Panc1 (cell line): Measurements from ENCODE around the gene DNAH12. TPM values are rescaled to one million over a fixed set of nuclear protein-coding genes. Genes with fewer than 3 reads are reported as not detected.

ENCODE experiments used
- ATAC-seq: fragments of 200-7000 bp; cut with Tn5 transposase; 2 replicates; pipeline ENCODE4 v1.9.1; 2020; ENCODE audit warnings: mild to moderate bottlenecking, moderate library complexity
- BruUV-seq: library from RNA; stranded (reverse); fragments of 400-500 nt; replicated peaks from 2 replicates; lab custom pipeline; 2021; lab: Mats Ljungman, UMichigan
- CTCF ChIA-PET: fragments of 300-600 bp; sonication (Branson Sonifier 250); formaldehyde crosslinking; loops from one replicate; lab custom pipeline; 2022; ENCODE audit warnings: antibody characterized with exemption; lab: Charles Lee
- POLR2A ChIA-PET: fragments of 300-600 bp; sonication (Branson Sonifier 250); formaldehyde crosslinking; loops from one replicate; lab custom pipeline; 2022; ENCODE audit warnings: antibody characterized with exemption; lab: Charles Lee
- DNase-seq: peaks from one replicate; pipeline ENCODE4 v3.0.0-alpha.2; 2010; ENCODE audit warnings: low read depth, low spot score
- H3K27ac ChIP-seq: 2 replicates; pipeline ENCODE4 v1.5.1; 2011; ENCODE audit warnings: mild to moderate bottlenecking, low read length, inconsistent platforms
- H3K27me3 ChIP-seq: fragments of 200-500 bp; sonication (Bioruptor generic); 2 replicates; pipeline ENCODE4 v1.6.0; 2014; ENCODE audit warnings: low read length, inconsistent platforms; ENCODE audit not compliant: control insufficient read depth, insufficient read depth
- H3K36me3 ChIP-seq: fragments of 200-500 bp; sonication (Bioruptor generic); 2 replicates; pipeline ENCODE4 v1.5.1; 2014; ENCODE audit warnings: inconsistent platforms, mild to moderate bottlenecking, low read length, moderate library complexity; ENCODE audit not compliant: control insufficient read depth, insufficient read depth
- H3K4me1 ChIP-seq: 2 replicates; pipeline ENCODE4 v1.5.1; 2011; ENCODE audit warnings: inconsistent platforms, mild to moderate bottlenecking, low read length, moderate library complexity; ENCODE audit not compliant: control insufficient read depth, insufficient read depth
- H3K4me3 ChIP-seq, 2 experiments: 2 replicates each; pipeline ENCODE4 v1.5.1; 2011 to 2012; ENCODE audit warnings: low read depth in 2 of 2, low read length in 2 of 2, mild to moderate bottlenecking in 2 of 2, inconsistent platforms in 1 of 2, moderate library complexity in 1 of 2
- H3K9me3 ChIP-seq: fragments of 200-500 bp; sonication (Bioruptor generic); 2 replicates; pipeline ENCODE4 v1.5.1; 2014; ENCODE audit warnings: low read depth, mild to moderate bottlenecking, inconsistent platforms, low read length, moderate library complexity; ENCODE audit not compliant: control insufficient read depth, insufficient read depth
- POLR2AphosphoS5 ChIP-seq: IDR thresholded peaks from 2 replicates; pipeline ENCODE4 v1.6.1; 2012; ENCODE audit warnings: mild to moderate bottlenecking, low read depth, low read length, moderate library complexity
- SIN3A ChIP-seq: IDR thresholded peaks from 2 replicates; pipeline ENCODE4 v1.6.1; 2012; ENCODE audit warnings: low read depth, mild to moderate bottlenecking, low read length, moderate library complexity, borderline replicate concordance; ENCODE audit not compliant: insufficient read depth
- TCF7L2 ChIP-seq: IDR thresholded peaks from 2 replicates; pipeline ENCODE4 v1.6.1; 2011; ENCODE audit warnings: mild to moderate bottlenecking, low read depth, low read length, inconsistent platforms
- in situ Hi-C: cut with HindIII; loops from 2 replicates; pipeline ENCODE4 v1.10.0; 2016; ENCODE audit warnings: low sequenced_read_pairs, low pct_unique_long_range_greater_than_20kb
- intact Hi-C: fragments of 100-400 bp; cut with micrococcal nuclease; formaldehyde crosslinking; loops from one replicate; pipeline ENCODE4 v1.10.0; 2022; ENCODE audit not compliant: unreplicated experiment
- total RNA-seq: library from RNA; stranded (reverse); gene quantifications from one replicate; pipeline ENCODE4 v1.2.1, GENCODE V29; 2021; ENCODE audit not compliant: unreplicated experiment
- TF ChIP-seq, protein P1 (sequence below), 2 experiments: IDR thresholded peaks; 2 replicates each; pipeline ENCODE4 v1.6.1; 2011 to 2012; ENCODE audit warnings: low read depth in 2 of 2, control low read depth in 1 of 2, low read length in 1 of 2, mild to moderate bottlenecking in 1 of 2, moderate library complexity in 1 of 2; ENCODE audit not compliant: insufficient read depth in 1 of 2
- TF ChIP-seq, protein P2 (sequence below): fragments of 450-650 bp; IDR thresholded peaks from 2 replicates; pipeline ENCODE4 v1.5.1; 2017; ENCODE audit warnings: mild to moderate bottlenecking

The DNAH12 gene
- total RNA-seq, 1 experiment from 2014 or later, result 0.21 TPM

DNA sequence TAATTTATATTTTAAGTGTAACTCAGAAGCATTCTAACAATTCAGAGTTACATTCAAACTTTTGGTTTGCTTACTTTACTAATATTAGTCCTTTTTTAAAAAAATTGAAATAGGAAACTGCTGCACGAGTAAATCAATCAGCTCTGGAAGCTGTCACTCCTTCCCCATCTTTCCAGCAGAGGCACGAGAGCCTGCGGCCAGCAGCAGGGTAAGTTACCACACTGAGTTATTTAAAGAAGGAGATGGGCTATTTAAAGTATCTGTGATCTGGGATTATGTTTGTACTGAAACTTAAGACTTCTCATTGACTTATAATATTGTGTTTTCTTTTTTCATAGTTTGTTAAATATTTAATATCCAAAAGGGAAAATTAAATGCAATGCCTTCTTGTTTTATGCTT lies 287.3 kb downstream of the DNAH12 start:
- DNase-seq (no peak), ATAC-seq (no peak)
- Histone ChIP-seq H3K4me3 (no peak overlapping the region), H3K4me1 (no peaks in the 10 kb centered on the region), H3K9me3 (no peaks in the 10 kb centered on the region), H3K36me3 (peaks cover 26% of the 10 kb centered on the region; the same call in 1 of the 2 replicates), H3K27ac (no peak overlapping the region), H3K27me3 (no peaks in the 10 kb centered on the region)
- in situ Hi-C loops (no loop called here), intact Hi-C loops (no loop called here)
- ChIA-PET CTCF (no interaction called here), POLR2A (no interaction called here)
- no TSS peak for BruUV-seq
- TF ChIP-seq TCF7L2 (no peak), SIN3A (no peak), POLR2AphosphoS5 (no peak)
- TF ChIP-seq, protein P1, sequence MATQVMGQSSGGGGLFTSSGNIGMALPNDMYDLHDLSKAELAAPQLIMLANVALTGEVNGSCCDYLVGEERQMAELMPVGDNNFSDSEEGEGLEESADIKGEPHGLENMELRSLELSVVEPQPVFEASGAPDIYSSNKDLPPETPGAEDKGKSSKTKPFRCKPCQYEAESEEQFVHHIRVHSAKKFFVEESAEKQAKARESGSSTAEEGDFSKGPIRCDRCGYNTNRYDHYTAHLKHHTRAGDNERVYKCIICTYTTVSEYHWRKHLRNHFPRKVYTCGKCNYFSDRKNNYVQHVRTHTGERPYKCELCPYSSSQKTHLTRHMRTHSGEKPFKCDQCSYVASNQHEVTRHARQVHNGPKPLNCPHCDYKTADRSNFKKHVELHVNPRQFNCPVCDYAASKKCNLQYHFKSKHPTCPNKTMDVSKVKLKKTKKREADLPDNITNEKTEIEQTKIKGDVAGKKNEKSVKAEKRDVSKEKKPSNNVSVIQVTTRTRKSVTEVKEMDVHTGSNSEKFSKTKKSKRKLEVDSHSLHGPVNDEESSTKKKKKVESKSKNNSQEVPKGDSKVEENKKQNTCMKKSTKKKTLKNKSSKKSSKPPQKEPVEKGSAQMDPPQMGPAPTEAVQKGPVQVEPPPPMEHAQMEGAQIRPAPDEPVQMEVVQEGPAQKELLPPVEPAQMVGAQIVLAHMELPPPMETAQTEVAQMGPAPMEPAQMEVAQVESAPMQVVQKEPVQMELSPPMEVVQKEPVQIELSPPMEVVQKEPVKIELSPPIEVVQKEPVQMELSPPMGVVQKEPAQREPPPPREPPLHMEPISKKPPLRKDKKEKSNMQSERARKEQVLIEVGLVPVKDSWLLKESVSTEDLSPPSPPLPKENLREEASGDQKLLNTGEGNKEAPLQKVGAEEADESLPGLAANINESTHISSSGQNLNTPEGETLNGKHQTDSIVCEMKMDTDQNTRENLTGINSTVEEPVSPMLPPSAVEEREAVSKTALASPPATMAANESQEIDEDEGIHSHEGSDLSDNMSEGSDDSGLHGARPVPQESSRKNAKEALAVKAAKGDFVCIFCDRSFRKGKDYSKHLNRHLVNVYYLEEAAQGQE (IDR thresholded peaks at IDR 0.05; ENCODE audit: insufficient read depth in 1 of 2, low read depth in 2 of 2, low read length in 1 of 2), result no peak
- TF ChIP-seq, protein P2, sequence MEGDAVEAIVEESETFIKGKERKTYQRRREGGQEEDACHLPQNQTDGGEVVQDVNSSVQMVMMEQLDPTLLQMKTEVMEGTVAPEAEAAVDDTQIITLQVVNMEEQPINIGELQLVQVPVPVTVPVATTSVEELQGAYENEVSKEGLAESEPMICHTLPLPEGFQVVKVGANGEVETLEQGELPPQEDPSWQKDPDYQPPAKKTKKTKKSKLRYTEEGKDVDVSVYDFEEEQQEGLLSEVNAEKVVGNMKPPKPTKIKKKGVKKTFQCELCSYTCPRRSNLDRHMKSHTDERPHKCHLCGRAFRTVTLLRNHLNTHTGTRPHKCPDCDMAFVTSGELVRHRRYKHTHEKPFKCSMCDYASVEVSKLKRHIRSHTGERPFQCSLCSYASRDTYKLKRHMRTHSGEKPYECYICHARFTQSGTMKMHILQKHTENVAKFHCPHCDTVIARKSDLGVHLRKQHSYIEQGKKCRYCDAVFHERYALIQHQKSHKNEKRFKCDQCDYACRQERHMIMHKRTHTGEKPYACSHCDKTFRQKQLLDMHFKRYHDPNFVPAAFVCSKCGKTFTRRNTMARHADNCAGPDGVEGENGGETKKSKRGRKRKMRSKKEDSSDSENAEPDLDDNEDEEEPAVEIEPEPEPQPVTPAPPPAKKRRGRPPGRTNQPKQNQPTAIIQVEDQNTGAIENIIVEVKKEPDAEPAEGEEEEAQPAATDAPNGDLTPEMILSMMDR, result no peak

DNA sequence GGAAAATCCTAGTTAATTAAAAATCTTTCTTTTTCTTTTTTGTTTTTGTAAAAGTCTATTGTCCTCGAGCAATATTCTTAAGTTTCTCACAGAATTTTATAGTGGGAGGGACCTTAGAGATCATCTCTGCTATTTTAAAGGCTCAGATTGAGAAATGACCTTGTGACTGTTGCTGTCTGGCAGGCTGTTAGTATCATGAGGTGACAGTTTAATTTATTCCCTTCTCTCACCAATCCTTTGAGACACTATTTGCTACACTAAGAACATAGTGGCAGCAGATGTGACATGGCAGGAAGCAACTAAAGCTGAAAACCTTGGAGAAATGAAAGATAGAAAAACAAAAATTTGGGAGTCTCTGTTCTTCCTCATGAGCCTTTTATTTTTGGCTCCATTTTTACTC lies 291.7 kb downstream of the DNAH12 start:
- POLR2A ChIA-PET, result no interaction called here
- Histone ChIP-seq H3K4me3 (no peak overlapping the region), H3K9me3 (no peaks in the 10 kb centered on the region), H3K27ac (no peak overlapping the region), H3K4me1 (no peaks in the 10 kb centered on the region), H3K36me3 (peaks cover 12% of the 10 kb centered on the region; the same call in 1 of the 2 replicates), H3K27me3 (no peaks in the 10 kb centered on the region)
- intact Hi-C loops (no loop called here), in situ Hi-C loops (no loop called here)
- ATAC-seq (no peak), DNase-seq (no peak)
- CTCF ChIA-PET, result no interaction called here
- BruUV-seq, result no TSS peak
- TF ChIP-seq POLR2AphosphoS5 (no peak), TCF7L2 (no peak), SIN3A (no peak)
- TF ChIP-seq, protein P2, result no peak
